NCI-H1694 (cell line): Measurements from ENCODE around the gene PRELID1.

ENCODE experiments used
- DNase-seq: peaks from one replicate; lab custom pipeline; 2025; lab: John Stamatoyannopoulos, UW

Gene PRELID1

GRCh38 chr5:177313561-177314259, 10.1 kb downstream of the PRELID1 start:
- no peak for DNase-seq

DNA sequence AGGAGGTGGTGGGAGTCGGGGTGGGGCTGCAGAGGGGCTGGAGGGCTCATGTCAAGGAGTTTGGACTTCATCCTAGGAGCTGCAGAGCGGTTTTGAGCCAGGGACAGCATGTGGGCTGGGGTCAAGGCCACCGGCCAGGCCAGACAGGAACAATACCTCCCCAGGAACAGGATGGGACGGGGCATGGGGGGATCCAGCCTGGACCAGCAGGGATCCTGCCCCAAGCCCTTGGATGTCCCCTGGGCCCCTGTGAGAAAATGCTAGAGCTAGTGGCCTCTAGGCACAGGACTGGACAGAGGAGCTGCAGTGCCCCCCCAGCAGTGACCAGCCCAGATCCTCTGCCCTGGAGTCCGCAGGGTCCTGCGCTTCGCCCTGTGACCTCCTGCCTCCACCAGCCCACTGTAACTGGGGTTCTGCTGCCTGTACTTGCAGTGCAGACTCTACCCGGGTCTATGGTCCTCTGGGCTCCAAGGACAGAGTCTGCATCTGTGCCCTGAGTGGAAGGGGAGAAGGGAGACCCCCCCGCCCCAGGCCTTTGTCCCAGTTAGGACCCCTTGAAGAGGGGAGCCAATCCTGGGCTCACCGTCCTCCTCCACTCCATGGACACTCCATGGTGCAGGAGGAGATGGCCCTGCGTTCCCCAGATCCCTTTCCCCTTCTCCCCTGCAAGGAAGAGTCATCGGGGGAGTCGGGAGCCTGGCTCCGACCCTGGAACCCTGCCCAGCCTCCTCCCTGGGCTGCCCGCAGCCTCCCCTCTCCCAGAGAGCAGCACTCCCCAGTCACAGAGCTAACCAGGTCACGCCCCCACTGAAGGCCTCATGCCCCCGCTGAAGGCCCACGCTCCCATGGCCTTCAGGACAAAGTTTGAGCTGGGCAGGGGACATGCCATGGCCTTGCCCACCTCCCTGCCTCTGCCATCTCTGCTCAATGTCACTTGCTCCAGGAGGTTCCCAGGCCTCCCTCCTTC, 11.1 kb downstream of the PRELID1 start:
- DNase-seq = no peak

GRCh38 chr5:177315411-177315810, 11.8 kb downstream of the PRELID1 start:
- no peak for DNase-seq

- DNase-seq = no peak
Measured at GRCh38 chr5:177316005-177316404, 12.4 kb downstream of the PRELID1 start.

DNA sequence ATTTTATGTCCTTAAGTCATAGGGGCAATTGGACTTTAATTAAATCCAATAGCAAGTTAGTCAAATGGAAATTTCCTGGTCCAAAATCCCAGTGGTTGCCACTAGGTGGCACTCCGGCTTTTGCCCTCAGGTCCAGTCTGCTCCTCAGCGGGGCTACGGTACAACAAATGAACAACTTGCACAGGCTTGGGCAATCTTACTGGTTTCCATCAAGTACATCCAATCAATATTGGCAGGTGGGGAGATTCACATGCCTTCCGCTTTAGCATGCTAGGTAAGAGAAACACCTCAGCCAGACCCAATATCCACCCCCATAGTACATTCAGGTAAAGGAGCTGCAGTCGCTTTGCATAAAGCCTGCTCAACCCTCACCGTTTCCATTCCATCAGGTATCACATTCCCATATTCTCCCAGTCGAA, 14.4 kb downstream of the PRELID1 start:
- DNase-seq = peak; percentile 37

GRCh38 chr5:177319913-177320588, 16.5 kb downstream of the PRELID1 start:
- DNase-seq = no peak

- DNase-seq = no peak
Measured at GRCh38 chr5:177320879-177321278, 17.3 kb downstream of the PRELID1 start.

DNA sequence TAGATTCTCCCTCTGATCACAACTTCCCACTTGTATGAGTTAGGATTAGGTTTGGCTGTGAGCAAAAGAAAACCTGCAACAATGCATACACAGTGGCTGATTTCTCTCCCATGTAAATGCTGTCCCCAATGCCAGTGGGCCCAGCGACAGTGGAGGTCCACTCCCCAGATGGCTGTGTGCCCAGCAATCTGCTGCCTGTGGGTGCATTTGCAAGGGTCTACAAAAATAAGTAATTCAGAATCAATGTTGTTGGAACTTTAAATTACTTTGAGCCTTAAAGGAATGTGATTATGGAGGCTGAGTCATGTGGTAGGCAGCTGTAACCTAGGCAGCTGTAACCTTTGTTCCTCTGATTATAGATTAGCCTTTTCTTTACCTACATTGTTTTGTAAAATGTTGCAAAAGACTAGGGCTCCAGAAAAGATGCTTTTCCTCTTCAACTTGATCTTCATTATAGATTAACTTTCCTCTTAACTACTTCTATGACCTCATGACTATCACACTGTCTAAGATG, 22.3 kb downstream of the PRELID1 start:
- DNase-seq = no peak

GRCh38 chr5:177327539-177328522, 24.2 kb downstream of the PRELID1 start:
- no peak for DNase-seq

DNA sequence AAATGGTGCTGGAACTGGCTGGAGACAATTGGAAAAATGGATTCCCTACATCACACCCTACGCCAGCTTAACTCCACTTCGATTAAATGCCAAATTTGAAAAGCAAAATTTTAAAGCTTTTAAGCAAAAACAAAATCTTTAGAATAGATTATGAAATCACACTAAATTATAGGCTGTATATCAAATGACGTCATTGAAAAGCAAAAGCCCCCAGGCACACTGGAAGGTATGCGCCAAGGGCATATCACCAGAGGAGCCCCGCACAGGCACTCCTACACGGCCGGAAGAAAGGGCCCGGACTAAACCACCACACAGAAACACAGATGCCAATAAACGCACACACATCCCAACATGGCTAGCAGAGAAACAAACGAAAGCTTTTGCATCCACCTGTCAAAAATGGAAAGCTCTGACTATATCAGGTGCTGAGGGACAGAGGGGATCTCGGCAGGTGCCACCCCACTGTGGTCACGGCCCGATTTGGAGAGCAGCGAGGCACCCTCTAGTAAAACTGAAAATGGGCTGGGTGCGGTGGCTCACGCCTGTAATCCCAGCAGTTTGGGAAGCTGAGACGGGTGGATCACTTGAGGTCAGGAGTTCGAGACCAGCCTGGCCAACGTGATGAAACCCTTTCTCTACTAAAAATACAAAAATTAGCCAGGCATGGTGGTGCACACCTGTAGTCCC, 25.1 kb downstream of the PRELID1 start:
- DNase-seq = no peak

DNA sequence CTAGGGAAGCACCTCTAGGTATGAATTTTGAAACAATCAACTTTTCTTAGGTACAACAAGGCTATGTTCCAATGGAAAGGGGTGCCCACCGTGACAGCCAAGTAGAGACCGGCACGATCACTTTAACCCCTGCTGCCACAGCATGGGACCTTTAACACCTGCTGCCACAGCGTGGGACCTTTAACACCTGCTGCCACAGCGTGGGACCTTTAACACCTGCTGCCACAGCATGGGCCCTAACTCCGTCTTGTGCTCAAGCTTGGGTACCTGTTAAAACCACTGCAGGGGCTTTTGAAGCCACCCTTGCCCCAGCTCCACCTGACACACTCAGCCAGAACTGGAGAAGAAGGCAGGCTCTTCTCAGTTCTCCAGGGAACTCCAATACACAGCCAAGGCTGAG, 26.3 kb downstream of the PRELID1 start:
- no peak for DNase-seq

DNA sequence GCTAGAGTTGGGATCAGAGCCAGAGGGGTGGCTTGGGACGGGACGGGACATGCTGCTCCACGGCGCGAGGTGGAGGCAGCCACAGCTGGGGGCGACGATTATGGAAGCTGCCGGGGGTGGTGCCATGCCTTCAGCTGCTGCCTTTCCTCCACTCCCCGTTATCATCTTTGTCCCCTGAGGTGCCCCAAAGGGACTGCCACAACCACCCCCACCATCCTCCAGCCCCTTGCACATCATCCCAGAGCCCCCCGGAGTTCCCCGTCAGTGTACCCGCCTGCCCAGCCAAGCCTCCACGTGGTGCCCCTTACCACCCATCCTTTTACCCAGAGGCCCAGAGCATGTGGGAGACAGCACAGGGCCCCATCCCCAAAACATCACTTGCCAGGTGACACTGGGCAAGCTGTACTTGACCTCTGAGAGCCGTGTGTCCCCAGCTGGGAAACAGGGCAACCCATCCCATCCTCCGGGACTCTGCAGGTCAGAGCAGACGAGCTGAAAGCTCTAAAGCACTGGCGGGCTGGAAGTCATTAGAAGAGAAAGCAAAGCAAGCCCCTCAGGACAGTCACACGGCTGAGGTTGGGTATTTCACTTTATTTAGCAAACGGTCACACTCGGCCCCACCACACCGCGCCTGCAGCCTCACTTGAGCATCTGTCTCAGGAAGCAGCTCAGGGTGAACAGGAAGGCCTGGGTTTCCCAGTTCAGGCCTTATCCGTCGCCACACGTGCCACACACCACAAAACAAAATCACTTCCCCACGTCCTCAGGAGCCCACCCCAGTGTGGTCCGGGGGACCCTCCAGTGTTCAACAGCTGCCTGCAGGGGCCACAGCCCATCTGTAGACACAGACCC, 27.6 kb downstream of the PRELID1 start:
- DNase-seq = no peak

DNA sequence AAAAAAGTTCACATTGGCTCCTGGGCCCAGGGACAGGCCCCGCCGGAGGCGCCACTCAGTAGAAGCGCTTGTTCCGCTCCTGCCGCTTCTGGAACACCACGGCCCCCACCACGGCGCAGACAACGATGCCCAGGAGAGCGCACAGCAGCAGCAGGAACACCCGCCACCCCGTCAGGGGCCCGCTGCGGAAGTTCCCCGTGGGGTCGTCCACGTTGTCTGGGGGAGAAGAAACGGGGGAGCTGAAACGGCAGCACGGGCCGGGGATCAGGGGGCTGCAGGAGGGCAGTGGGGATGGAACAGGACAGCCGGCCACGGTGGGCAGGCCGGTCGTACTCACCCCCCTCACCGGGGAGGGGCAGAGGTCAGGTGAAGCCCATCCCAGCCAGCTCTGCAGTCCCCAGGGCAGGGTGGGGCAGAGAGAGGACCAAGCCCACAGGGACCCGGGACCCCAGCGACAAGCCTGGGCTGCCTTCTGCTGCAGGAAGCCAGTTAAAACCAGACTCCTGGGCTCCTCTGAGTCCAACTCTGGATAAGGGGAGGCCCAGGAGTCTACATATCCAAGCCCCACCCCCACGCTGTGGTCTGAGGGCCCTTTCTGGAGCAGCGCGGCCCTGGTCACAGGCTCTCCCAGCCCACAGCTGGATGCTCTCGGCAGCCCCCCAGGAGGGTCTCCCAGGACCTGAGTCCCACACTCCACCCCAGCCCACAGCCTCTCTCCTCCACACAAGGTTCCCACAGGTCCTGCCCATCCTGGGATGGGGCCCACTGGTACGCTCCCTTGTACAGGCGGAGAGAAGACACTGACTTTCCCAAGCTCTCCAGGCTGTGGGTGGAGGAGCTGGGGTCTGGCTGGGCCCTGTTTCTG, 28.7 kb downstream of the PRELID1 start:
- no peak for DNase-seq

GRCh38 chr5:177332896-177333260, 29.3 kb downstream of the PRELID1 start:
- DNase-seq = no peak

DNA sequence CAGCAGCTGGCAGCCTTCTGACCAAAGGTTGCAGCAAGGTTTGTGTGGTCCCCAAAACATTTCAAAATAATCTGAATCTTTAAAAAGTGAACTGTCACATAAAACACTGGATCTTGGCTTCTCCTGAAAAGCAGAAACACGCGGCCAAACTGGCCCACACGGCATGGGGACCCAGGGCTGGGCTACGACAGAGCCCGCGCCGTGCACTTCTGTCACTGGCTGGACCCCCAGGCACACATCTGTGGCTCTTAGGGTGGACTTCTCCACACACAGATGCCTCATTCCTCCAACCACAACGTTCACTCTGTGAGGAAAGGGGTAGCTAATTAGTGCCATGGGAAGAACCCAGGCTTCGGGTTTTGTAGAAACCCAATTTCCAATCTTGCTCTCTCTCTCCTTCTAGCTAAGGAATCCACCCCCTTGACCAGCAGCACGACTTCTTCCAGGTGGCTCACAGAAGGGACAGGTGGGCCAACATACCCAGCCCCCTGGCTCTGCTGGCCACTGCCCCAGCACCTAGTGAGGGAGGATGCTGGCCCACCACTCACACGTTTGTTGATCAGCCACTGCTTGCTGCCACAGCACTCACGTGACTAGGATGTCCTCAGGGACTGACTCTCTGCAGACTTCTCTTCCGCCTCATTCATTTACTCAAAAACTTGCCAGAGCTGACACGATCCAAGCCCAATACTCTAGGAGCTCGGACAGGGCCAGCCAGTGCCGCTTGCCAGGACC, 30.0 kb downstream of the PRELID1 start:
- DNase-seq = no peak

DNA sequence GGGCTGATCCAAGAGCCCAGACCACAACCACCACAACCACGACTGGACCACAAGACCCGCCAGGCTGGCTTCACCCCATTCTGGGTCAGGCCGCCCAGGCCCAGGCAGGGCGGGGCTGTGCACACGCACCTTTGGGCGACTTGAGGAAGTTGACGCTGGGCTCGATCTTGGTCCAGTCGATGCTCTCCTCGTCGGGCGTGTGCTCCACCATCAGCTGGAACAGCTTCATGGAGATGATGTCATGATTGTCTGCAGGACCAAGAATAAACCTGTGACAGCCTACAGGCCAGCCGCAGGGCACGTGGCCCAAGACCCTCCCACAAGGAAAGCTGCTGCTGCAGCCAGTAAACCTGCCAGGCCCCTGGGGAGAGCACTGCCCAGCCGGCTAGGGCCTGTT, 30.6 kb downstream of the PRELID1 start:
- no peak for DNase-seq

DNA sequence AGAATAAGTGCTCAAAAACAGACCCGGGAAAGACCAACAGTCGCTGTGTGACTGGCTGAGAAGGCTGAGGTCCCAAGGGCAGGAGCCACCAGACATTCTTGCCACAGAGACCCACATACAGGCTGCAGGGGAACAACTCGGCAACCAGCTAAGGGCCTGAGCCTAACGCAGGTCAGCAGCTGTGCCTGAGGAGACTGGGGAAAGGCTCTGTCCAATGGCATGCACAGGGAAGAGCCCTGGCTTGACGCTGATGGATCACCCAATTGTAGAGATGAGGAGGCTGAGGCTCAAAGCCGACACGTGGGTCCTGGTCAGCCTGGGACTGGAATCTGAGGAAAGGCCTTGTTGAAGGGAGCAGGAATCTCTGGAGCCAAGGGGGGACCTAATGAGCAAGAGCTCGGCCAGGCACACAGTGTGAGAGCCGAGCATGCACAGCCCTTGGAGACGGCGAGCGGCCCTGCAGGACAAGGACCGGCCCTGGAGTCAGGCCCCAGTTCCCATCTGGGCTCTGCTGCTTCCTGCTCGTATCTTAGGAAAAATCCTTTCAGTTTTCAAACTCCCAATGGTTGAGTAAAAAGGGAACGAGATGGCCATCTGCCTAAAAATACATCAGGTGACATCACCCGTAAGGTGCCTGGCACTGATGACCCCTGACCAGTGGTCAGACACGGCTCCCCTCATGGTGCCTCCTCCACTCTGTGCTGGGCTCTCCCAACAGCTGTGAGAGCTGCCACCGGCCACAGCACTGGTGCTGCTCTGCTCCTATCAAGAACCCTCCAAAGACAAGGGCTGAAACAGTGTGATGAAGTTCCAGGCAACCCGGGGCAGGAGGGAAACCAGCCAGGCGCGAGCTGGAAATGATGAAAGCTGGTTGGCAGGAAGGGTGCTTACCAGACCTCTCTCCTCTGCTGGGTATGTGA, 31.4 kb downstream of the PRELID1 start:
- no peak for DNase-seq
